Thyroid gland (tissue), 4 donors: ENCODE data around the gene GPR132.

Source experiments
- CTCF ChIP-seq, 6 experiments: fragments of 200-600 bp in 3 of 6; fragments of 450-650 bp in 3 of 6; sonication (generic) in 3 of 6; IDR thresholded peaks; one replicate each; pipeline ENCODE4 v1.5.1; 2016 to 2019; ENCODE audit warnings: antibody characterized with exemption in 6 of 6, mild to moderate bottlenecking in 2 of 6, inconsistent platforms in 1 of 6, moderate library complexity in 1 of 6
- POLR2A ChIP-seq, 2 donors: fragments of 450-650 bp; IDR thresholded peaks; one replicate each; pipeline ENCODE4 v1.6.1; 2017; ENCODE audit warnings: antibody characterized with exemption in 2 of 2, mild to moderate bottlenecking in 2 of 2, moderate library complexity in 1 of 2

DNA sequence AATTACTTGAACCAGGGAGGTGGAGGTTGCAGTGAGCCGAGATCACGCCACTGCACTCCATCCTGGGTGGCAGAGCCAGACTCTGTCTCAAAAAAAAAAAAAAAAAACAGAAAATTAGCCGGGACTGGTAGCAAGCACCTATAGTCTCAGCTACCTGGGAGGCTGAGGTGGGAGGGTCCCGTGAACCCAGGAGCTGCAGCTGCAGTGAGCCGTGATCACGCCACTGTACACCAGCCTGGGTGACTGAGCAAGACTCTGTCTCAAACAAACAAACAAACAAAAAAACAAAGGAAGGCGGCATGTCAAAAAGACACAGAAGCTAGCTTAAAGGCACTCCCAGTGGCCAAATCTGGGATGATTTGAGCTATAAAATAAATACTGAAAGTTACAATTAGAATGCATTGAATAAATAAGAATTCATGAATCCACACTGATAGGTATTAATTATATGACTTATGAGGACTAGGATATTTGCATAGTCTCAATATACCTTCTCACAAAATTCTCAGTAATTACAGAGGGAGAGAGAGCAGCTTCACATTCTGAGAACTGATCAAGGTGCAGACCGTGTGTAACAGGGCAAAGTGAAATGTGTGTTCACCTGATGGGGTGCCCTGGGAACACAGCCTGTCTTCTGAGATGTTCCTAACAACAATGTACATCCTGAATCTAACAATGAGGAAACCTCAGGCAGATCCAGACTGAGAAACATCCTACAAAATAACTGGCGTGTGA, 42.7 kb upstream of the GPR132 start:
- no peak for TF ChIP-seq CTCF (IDR thresholded peaks at IDR 0.05)
- TF ChIP-seq POLR2A (IDR thresholded peaks at IDR 0.05), result no peak
